K562 (cell line): ENCODE results near the gene NDFIP1. TPM values are rescaled to one million over a fixed set of nuclear protein-coding genes. Genes with fewer than 3 reads are reported as not detected.

ENCODE experiments used
- ATAC-seq: fragments of 200-7000 bp; cut with Tn5 transposase; 3 replicates; pipeline ENCODE4 v1.9.1; 2020; ENCODE audit warnings: moderate library complexity
- BruUV-seq: library from RNA; stranded (reverse); fragments of 400-500 nt; replicated peaks from 2 replicates; lab custom pipeline; 2021; lab: Mats Ljungman, UMichigan
- CTCF ChIA-PET: fragments of 300-600 bp; formaldehyde crosslinking; extraction: SDS; loops from one replicate; lab custom pipeline; 2021; ENCODE audit warnings: low intra/inter-chr PET ratio; lab: Yijun Ruan, JAX
- POLR2A ChIA-PET: fragments of 300-600, 350-650 bp; sonication (Branson Sonifier 250); formaldehyde crosslinking; extraction: SDS; loops from one replicate; lab custom pipeline; 2021; ENCODE audit warnings: antibody characterized with exemption, inconsistent platforms; lab: Yijun Ruan, JAX
- DNase-seq, 4 experiments: peaks; one replicate each; pipeline versions ENCODE4 v3.0.0 to v3.0.0-alpha.2; 2011 to 2018; ENCODE audit warnings: low spot score in 3 of 4, mixed read lengths in 3 of 4; ENCODE audit errors: extremely low read depth in 1 of 4
- FAIRE-seq: peaks from 2 replicates; lab custom pipeline; 2011; peaks lifted over from hg19 to GRCh38; lab: Jason Lieb, UNC
- H2AFZ ChIP-seq: 2 replicates; pipeline ENCODE4 v1.6.0; 2011; ENCODE audit warnings: low read depth, low read length, control low read depth, inconsistent platforms
- H3K27ac ChIP-seq: fragments of 200-600 bp; 3 replicates; pipeline ENCODE4 v1.8.0; 2011; ENCODE audit warnings: low read depth, mild to moderate bottlenecking, control low read depth, inconsistent platforms, low read length, moderate library complexity, mixed read lengths; ENCODE audit errors: extremely low read depth
- H3K27me3 ChIP-seq, 2 experiments: fragments of 300-600 bp in 1 of 2; 2 replicates in 1 of 2; 3 replicates in 1 of 2; pipeline versions ENCODE4 v1.6.0 to v1.8.0; 2011; ENCODE audit warnings: inconsistent platforms in 2 of 2, low read length in 2 of 2, mild to moderate bottlenecking in 1 of 2, mixed read lengths in 1 of 2, moderate library complexity in 1 of 2; ENCODE audit not compliant: control insufficient read depth in 2 of 2, insufficient read depth in 2 of 2
- H3K36me3 ChIP-seq: fragments of 300-600 bp; 3 replicates; pipeline ENCODE4 v1.8.0; 2011; ENCODE audit warnings: mild to moderate bottlenecking, low read length, inconsistent platforms; ENCODE audit not compliant: control insufficient read depth, insufficient read depth
- H3K4me1 ChIP-seq, 2 experiments: fragments of 200-600 bp in 1 of 2; replicated peaks in 1 of 2; 2 replicates in 1 of 2; 3 replicates in 1 of 2; pipeline versions ENCODE4 v1.5.1 to v1.8.0; 2011; ENCODE audit warnings: inconsistent platforms in 2 of 2, low read length in 2 of 2, mild to moderate bottlenecking in 1 of 2, mixed read lengths in 1 of 2, moderate library complexity in 1 of 2; ENCODE audit not compliant: control insufficient read depth in 2 of 2, insufficient read depth in 2 of 2
- H3K4me2 ChIP-seq: 2 replicates; pipeline ENCODE4 v1.6.1; 2011; ENCODE audit warnings: low read length, control low read depth, inconsistent platforms, mixed read lengths; ENCODE audit not compliant: insufficient read depth
- H3K4me3 ChIP-seq: fragments of 200-600 bp; sonication (generic), shearing (Covaris generic); 2 replicates; pipeline ENCODE4 v1.5.1; 2016; ENCODE audit warnings: control low read depth, inconsistent platforms
- H3K79me2 ChIP-seq: fragments of 200-600 bp; 3 replicates; pipeline ENCODE4 v1.8.0; 2011; ENCODE audit warnings: low read length, inconsistent platforms; ENCODE audit not compliant: control insufficient read depth, insufficient read depth
- H3K9ac ChIP-seq, 2 experiments: 2 replicates each; pipeline versions ENCODE4 v1.6.0 to v1.6.1; 2011; ENCODE audit warnings: low read depth in 2 of 2, low read length in 2 of 2, control low read depth in 1 of 2, inconsistent platforms in 1 of 2, mild to moderate bottlenecking in 1 of 2, mixed read lengths in 1 of 2; ENCODE audit not compliant: insufficient read depth in 1 of 2
- H3K9me1 ChIP-seq: one replicate; pipeline ENCODE4 v1.6.0; 2011; ENCODE audit warnings: inconsistent platforms, mild to moderate bottlenecking, low read length, moderate library complexity; ENCODE audit not compliant: control insufficient read depth, insufficient read depth
- H3K9me3 ChIP-seq: replicated peaks from 2 replicates; pipeline ENCODE4 v1.5.1; 2011; ENCODE audit warnings: low read depth, low read length, inconsistent platforms; ENCODE audit not compliant: control insufficient read depth, insufficient read depth
- H4K20me1 ChIP-seq: replicated peaks from 2 replicates; pipeline ENCODE4 v1.6.1; 2011; ENCODE audit warnings: low read length, inconsistent platforms, mixed read lengths; ENCODE audit not compliant: control insufficient read depth, insufficient read depth
- ESRRB ChIP-seq: fragments of 250-450 bp; sonication (Bioruptor Pico); IDR thresholded peaks from 2 replicates; pipeline ENCODE4 v1.5.0; 2020; ENCODE audit warnings: mild to moderate bottlenecking, moderate library complexity, borderline replicate concordance
- ETV1 ChIP-seq: fragments of 450-650 bp; conservative IDR thresholded peaks from 2 replicates; pipeline ENCODE4 v1.6.1; 2016; ENCODE audit warnings: missing genetic modification characterization, control low read depth, low read depth, missing compliant biosample characterization
- LARP7 ChIP-seq: fragments of 450-650 bp; IDR thresholded peaks from 2 replicates; pipeline ENCODE4 v1.6.1; 2016
- MAZ ChIP-seq, 2 experiments: fragments of 450-650 bp in 1 of 2; sonication (generic) in 1 of 2; formaldehyde crosslinking; IDR thresholded peaks in 1 of 2; conservative IDR thresholded peaks in 1 of 2; 2 replicates each; pipeline versions ENCODE4 v1.4.0 to v1.5.0; 2020; ENCODE audit warnings: mild to moderate bottlenecking in 1 of 2, missing genetic modification reagents in 1 of 2
- NR3C1 ChIP-seq: sonication (generic); formaldehyde crosslinking; IDR thresholded peaks from 2 replicates; pipeline ENCODE4 v1.8.1; 2022; ENCODE audit warnings: missing genetic modification reagents
- RHOXF2B ChIP-seq: fragments of 250-450 bp; sonication (Bioruptor Pico); conservative IDR thresholded peaks from 2 replicates; pipeline ENCODE4 v1.5.1; 2021
- TCF7L2 ChIP-seq: fragments of 150-350 bp; IDR thresholded peaks from 2 replicates; pipeline ENCODE4 v1.6.1; 2016; ENCODE audit warnings: low read depth, mild to moderate bottlenecking, low read length, moderate library complexity
- ZFP30 ChIP-seq: fragments of 250-450 bp; sonication (Bioruptor Pico); IDR thresholded peaks from 2 replicates; pipeline ENCODE4 v1.8.0; 2022; ENCODE audit warnings: moderate library complexity, mild to moderate bottlenecking, inconsistent platforms, borderline replicate concordance
- ZNF253 ChIP-seq: fragments of 250-450 bp; sonication (Bioruptor Pico); conservative IDR thresholded peaks from 2 replicates; pipeline ENCODE4 v1.6.1; 2021; ENCODE audit warnings: mild to moderate bottlenecking
- WGBS: fragments of 100-300 bp; shearing (Covaris generic); methylation state at CpG from one replicate; pipeline ENCODE4 v1.1.6; 2016; ENCODE audit warnings: low coverage, mixed read lengths; ENCODE audit not compliant: insufficient coverage; ENCODE audit errors: missing lambda C conversion rate; 5-methylcytosine and 5-hydroxymethylcytosine counted together
- in situ Hi-C: fragments of 300-500 bp; cut with MboI; formaldehyde crosslinking; loops from 4 replicates; pipeline ENCODE4 v1.15.0; 2018; ENCODE audit warnings: inconsistent platforms, mixed read lengths
- intact Hi-C: fragments of 100-400 bp; cut with micrococcal nuclease; formaldehyde crosslinking; loops from 2 replicates; pipeline ENCODE4 v1.14.2; 2022
- polyA plus RNA-seq, 8 experiments: library from polyadenylated mRNA; depleted of rRNA in 4 of 8; stranded (reverse) in 5 of 8; unstranded in 3 of 8; fragments of >200 nt; fragmentation: Nextera tagmentation in 2 of 8; fragmentation: Illumina TruSeq in 1 of 8; extraction: Ambion mirVana in 2 of 8; extraction: Trizol in 1 of 8; gene quantifications; 2 replicates each; pipeline versions ENCODE4 v1.2.1 to v1.2.3, GENCODE V29; 2011 to 2014; ENCODE audit warnings: inconsistent platforms in 1 of 8, missing spikeins in 1 of 8
- total RNA-seq, 7 experiments: library from RNA; depleted of rRNA in 6 of 7; stranded (reverse); fragments of >200 nt in 6 of 7; fragmentation: Illumina TruSeq in 2 of 7; extraction: Trizol in 2 of 7; gene quantifications; 2 replicates each; pipeline versions ENCODE4 v1.2.1 to v1.2.3, GENCODE V29; 2011 to 2021; ENCODE audit warnings: low replicate concordance in 1 of 7
- TF ChIP-seq, protein P1 (sequence below): fragments of 250-450 bp; sonication (Bioruptor Pico); IDR thresholded peaks from 2 replicates; pipeline ENCODE4 v1.8.0; 2022; ENCODE audit warnings: inconsistent platforms, mild to moderate bottlenecking, moderate library complexity, borderline replicate concordance
- TF ChIP-seq, protein P2 (sequence below): fragments of 450-650 bp; IDR thresholded peaks from 2 replicates; pipeline ENCODE4 v1.7.1; 2018; ENCODE audit warnings: mild to moderate bottlenecking, low read depth; ENCODE audit not compliant: partially characterized antibody
- TF ChIP-seq, protein P3 (sequence below), 2 experiments: fragments of 450-650 bp in 1 of 2; sonication (generic) in 1 of 2; formaldehyde crosslinking in 1 of 2; IDR thresholded peaks in 1 of 2; conservative IDR thresholded peaks in 1 of 2; 2 replicates each; pipeline versions ENCODE4 v1.6.1 to v1.8.1; 2016 to 2023; ENCODE audit warnings: mild to moderate bottlenecking in 2 of 2, moderate library complexity in 2 of 2, inconsistent platforms in 1 of 2, missing genetic modification reagents in 1 of 2
- TF ChIP-seq, protein P4 (sequence below): sonication (generic); formaldehyde crosslinking; IDR thresholded peaks from 2 replicates; pipeline ENCODE4 v1.8.1; 2023; ENCODE audit warnings: mild to moderate bottlenecking, missing genetic modification reagents, moderate library complexity

Gene NDFIP1
- total and polyA plus RNA-seq, 9 of the 15 experiments (the other 6 are each of a cell fraction or from before 2014, with no cell fraction given): 5.3 to 37.5 (median 31.9) TPM

DNA sequence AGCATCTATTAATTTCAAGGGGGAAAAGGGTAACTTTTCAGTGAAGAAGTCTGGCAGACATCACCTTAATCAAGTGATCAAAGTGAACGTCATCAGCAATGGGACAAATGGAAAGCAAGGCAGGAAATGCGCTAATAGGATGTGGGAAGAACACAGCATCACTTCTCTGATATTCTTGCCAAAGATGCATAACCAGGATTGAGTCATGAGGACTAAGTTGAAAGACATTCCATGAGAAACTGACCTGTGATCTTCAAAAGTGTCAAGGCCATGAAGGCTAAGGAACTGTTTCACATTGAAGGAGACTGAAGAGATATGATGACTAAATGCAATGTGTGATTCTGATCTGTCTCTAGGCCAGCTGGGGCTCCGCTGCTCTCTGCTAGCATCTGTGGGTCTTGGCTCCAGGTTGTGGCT is 92.9 kb downstream of the NDFIP1 start:
- POLR2A ChIA-PET: interaction anchor here (0.7 kb wide), 1 partner anchor 186 kb away, joined by 3 read pairs; no protein-coding TSS in a partner anchor
- FAIRE-seq (no peak), ATAC-seq (no peak)

More for the DNA sequence above, 92.9 kb downstream of the NDFIP1 start:
- Histone ChIP-seq H3K4me3 (no peak overlapping the region), H3K9me3 (no peaks in the 10 kb centered on the region), H3K9me1 (no peaks in the 10 kb centered on the region), H3K79me2 (no peaks in the 10 kb centered on the region), H3K4me1 (no peaks in the 10 kb centered on the region), H3K36me3 (no peaks in the 10 kb centered on the region), H3K27ac (no peak overlapping the region), H3K4me2 (no peak overlapping the region), H2AFZ (no peak overlapping the region), H4K20me1 (peaks cover 4% of the 10 kb centered on the region; the same call in 1 of the 2 replicates), H3K27me3 (peaks cover 32 to 67% of the 10 kb centered on the region in 2 experiments; a peak in 4 of 5 replicates), H3K9ac (no peak overlapping the region)
- no TSS peak for BruUV-seq
- intact Hi-C loops (no loop called here), in situ Hi-C loops (no loop called here)
- WGBS: 0% methylated on average over 3 of the region's 3 CpGs
- 0 out of 2 replicates have a peak, but pooled peaks have one; percentile 14 for TF ChIP-seq ETV1 (tag)
- TF ChIP-seq, protein P1, sequence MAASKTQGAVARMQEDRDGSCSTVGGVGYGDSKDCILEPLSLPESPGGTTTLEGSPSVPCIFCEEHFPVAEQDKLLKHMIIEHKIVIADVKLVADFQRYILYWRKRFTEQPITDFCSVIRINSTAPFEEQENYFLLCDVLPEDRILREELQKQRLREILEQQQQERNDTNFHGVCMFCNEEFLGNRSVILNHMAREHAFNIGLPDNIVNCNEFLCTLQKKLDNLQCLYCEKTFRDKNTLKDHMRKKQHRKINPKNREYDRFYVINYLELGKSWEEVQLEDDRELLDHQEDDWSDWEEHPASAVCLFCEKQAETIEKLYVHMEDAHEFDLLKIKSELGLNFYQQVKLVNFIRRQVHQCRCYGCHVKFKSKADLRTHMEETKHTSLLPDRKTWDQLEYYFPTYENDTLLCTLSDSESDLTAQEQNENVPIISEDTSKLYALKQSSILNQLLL (CRISPR knock-in tag): no peak
- TF ChIP-seq, protein P2, sequence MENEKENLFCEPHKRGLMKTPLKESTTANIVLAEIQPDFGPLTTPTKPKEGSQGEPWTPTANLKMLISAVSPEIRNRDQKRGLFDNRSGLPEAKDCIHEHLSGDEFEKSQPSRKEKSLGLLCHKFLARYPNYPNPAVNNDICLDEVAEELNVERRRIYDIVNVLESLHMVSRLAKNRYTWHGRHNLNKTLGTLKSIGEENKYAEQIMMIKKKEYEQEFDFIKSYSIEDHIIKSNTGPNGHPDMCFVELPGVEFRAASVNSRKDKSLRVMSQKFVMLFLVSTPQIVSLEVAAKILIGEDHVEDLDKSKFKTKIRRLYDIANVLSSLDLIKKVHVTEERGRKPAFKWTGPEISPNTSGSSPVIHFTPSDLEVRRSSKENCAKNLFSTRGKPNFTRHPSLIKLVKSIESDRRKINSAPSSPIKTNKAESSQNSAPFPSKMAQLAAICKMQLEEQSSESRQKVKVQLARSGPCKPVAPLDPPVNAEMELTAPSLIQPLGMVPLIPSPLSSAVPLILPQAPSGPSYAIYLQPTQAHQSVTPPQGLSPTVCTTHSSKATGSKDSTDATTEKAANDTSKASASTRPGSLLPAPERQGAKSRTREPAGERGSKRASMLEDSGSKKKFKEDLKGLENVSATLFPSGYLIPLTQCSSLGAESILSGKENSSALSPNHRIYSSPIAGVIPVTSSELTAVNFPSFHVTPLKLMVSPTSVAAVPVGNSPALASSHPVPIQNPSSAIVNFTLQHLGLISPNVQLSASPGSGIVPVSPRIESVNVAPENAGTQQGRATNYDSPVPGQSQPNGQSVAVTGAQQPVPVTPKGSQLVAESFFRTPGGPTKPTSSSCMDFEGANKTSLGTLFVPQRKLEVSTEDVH: no peak
- TF ChIP-seq LARP7: no peak
- TF ChIP-seq, protein P3, sequence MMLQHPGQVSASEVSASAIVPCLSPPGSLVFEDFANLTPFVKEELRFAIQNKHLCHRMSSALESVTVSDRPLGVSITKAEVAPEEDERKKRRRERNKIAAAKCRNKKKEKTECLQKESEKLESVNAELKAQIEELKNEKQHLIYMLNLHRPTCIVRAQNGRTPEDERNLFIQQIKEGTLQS (IDR thresholded peaks at IDR 0.05): 0 out of 2 replicates have a peak, but pooled peaks have one; percentile 13
- TF ChIP-seq, protein P3 (CRISPR knock-in tag; conservative IDR thresholded peaks at IDR 0.05): no peak
- TF ChIP-seq TCF7L2: no peak
- TF ChIP-seq NR3C1 (CRISPR knock-in tag): no peak
- TF ChIP-seq, protein P4, sequence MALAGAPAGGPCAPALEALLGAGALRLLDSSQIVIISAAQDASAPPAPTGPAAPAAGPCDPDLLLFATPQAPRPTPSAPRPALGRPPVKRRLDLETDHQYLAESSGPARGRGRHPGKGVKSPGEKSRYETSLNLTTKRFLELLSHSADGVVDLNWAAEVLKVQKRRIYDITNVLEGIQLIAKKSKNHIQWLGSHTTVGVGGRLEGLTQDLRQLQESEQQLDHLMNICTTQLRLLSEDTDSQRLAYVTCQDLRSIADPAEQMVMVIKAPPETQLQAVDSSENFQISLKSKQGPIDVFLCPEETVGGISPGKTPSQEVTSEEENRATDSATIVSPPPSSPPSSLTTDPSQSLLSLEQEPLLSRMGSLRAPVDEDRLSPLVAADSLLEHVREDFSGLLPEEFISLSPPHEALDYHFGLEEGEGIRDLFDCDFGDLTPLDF (CRISPR knock-in tag): no peak
- TF ChIP-seq RHOXF2B (CRISPR knock-in tag): no peak
- no peak for TF ChIP-seq ZNF253
- no peak for TF ChIP-seq ESRRB (CRISPR knock-in tag)
- no peak for TF ChIP-seq ZFP30 (CRISPR knock-in tag)
- TF ChIP-seq MAZ (CRISPR knock-in tag; conservative IDR thresholded peaks at IDR 0.05 in 1 of 2, IDR thresholded peaks at IDR 0.05 in 1 of 2): no peak
- CTCF ChIA-PET: no interaction called here
- DNase-seq: no peak
